GM19438 (cell line): ENCODE results near the gene HLA-B.

Source experiments
- ATAC-seq: cut with Tn5 transposase; IDR thresholded peaks from one replicate; pipeline ENCODE4 v1.9.1; 2021; ENCODE audit warnings: low read depth; ENCODE audit not compliant: unreplicated experiment

The HLA-B gene

GRCh38 chr6:31308050-31308844, 48.7 kb downstream of the HLA-B start:
- no peak for ATAC-seq

DNA sequence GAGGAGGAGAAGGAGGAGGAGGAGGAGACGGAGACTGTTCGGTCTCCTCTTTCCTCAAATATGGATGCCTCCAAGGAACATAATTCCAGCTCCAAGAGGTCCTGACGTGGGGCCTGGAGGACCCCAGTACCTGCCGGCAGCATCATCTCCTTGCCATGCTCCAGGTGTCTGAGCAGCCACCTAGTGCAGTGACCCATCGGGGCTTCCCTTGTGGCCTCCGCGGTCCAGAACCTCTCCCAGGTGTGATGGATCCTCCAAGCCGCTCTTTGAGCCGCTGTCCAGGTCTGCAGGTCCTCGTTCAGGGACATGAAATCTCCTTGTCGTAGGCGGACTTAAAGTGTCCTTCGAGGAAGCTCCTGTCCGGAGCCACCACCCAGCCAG, 49.3 kb downstream of the HLA-B start:
- no peak for ATAC-seq

DNA sequence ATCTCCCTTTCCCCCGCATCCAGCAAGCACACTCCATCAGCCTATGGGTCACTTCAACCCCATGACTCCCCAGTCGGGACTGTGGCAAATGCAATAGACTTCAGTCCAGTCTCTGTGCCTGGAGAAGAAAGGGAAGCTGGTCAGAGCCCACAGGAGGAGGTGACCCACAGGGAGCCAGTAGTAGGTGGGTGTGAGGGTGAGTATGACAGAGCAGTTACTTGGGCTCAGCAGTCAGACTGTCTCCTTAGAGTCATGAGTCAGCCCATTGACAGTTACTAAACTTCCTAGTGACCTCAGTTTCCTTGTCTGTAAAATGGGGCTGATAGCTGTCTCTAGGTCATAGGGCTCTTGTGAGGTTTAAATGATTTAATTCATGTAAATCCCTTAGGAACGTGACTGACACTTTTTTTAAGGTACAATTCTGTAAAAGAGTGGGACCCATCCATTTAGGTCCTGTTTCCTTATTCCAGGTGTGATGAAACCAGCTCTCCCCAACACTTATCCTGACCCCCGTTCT, 51.2 kb downstream of the HLA-B start:
- no peak for ATAC-seq

DNA sequence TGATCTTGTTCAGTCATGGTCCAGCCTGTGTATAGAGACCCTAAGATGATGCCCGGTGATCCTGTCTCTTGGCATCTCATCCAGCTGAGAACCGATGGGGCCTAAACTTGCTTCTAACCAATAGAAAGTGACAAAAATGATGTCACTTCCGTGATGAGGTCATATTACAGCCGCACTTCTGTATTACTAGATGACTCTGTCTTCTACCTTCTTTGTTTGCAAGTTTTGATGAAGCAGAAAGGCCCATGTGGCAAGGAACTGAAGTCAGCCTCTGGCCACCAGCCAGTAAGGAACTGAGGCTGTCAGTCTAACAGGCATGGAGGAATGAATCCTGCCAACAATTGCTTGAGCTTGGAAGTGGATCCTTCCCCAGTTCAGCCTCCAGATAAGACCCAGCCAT, 52.3 kb downstream of the HLA-B start:
- ATAC-seq: no peak
